ENCODE data around the gene GIMAP2.
"Not testable (repeated sequence)": the region's sequence is repeated elsewhere in the genome, so short reads cannot be mapped to it uniquely, and the experiment has no call there.

GIMAP2 gene

DNA sequence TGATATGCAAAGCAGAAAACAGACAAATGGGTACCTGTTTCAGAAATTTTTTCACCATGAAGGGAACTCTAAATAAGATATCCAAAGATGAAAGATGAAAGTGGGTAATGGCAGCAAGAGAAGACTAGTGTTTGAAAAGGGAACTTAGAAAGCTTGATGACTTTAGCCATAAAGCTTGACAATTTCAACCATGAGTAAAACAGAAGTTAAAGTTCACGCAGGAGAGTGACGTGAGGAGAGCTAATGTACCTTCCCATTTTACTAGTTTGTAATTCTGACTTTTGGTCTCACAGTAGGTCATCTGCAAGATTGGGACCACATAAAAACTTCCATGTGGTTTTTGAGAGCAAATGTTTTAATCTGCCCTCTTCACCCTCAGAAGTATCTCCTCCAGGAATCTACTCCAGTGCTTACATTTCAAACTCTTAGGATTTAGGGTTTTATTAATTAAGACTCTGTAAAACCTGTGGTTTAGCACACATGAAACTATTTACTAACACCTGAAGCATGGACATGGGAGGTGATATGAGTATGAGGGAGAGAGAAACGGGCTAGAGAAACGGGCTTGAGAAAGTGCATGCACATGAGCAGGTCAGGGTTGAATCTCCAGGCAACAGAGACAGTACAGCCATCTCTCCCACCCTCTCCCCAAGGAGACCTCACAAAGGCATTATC, 24.4 kb upstream of the GIMAP2 start:
- H3K27me3 ChIP-seq (ENCODE audit: insufficient read depth, low read length): peaks cover 3% of the 10 kb centered on the region; the same call in 1 of the 2 replicates
- no peak overlapping the region for H3K4me2 ChIP-seq (ENCODE audit: low read length)
- H3K79me2 ChIP-seq (ENCODE audit: insufficient read depth, low read length): no peaks in the 10 kb centered on the region
- 0 out of 2 replicates have a peak, but pooled peaks cover 3% of the 10 kb centered on the region for H3K9me3 ChIP-seq (ENCODE audit: low read length)
- H4K20me1 ChIP-seq (ENCODE audit: insufficient read depth, low read length): no peaks in the 10 kb centered on the region
- H3K9me2 ChIP-seq (ENCODE audit: low read depth, low read length): no peaks in the 10 kb centered on the region
- no peaks in the 10 kb centered on the region for H3K4me1 ChIP-seq (ENCODE audit: insufficient read depth, low read length, severe bottlenecking)
- no peak overlapping the region for H3K4me3 ChIP-seq (ENCODE audit: low read depth, low read length, poor library complexity, severe bottlenecking)
- H3K9ac ChIP-seq (ENCODE audit: low read length): no peak overlapping the region
- no peak overlapping the region for H3K27ac ChIP-seq (ENCODE audit: low read depth, low read length, poor library complexity, severe bottlenecking)
- no peaks in the 10 kb centered on the region for H3F3A ChIP-seq (ENCODE audit: insufficient read depth, low read length)
- H3K36me3 ChIP-seq (ENCODE audit: insufficient read depth, low read length): no peaks in the 10 kb centered on the region
- H2AFZ ChIP-seq (ENCODE audit: low read length): no peak overlapping the region
- no peak for TF ChIP-seq EZH2 (IDR thresholded peaks at IDR 0.05; ENCODE audit: borderline replicate concordance, low read length)
- TF ChIP-seq, protein P1, sequence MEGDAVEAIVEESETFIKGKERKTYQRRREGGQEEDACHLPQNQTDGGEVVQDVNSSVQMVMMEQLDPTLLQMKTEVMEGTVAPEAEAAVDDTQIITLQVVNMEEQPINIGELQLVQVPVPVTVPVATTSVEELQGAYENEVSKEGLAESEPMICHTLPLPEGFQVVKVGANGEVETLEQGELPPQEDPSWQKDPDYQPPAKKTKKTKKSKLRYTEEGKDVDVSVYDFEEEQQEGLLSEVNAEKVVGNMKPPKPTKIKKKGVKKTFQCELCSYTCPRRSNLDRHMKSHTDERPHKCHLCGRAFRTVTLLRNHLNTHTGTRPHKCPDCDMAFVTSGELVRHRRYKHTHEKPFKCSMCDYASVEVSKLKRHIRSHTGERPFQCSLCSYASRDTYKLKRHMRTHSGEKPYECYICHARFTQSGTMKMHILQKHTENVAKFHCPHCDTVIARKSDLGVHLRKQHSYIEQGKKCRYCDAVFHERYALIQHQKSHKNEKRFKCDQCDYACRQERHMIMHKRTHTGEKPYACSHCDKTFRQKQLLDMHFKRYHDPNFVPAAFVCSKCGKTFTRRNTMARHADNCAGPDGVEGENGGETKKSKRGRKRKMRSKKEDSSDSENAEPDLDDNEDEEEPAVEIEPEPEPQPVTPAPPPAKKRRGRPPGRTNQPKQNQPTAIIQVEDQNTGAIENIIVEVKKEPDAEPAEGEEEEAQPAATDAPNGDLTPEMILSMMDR (IDR thresholded peaks at IDR 0.05; ENCODE audit: low read length): no peak

GRCh38 chr7:150662821-150663220, 22.7 kb upstream of the GIMAP2 start:
- H3K4me3 ChIP-seq (ENCODE audit: low read depth, low read length, poor library complexity, severe bottlenecking); H3K36me3 ChIP-seq (ENCODE audit: insufficient read depth, low read length); H2AFZ ChIP-seq (ENCODE audit: low read length); H3F3A ChIP-seq (ENCODE audit: insufficient read depth, low read length); H3K9me2 ChIP-seq (ENCODE audit: low read depth, low read length); H3K9ac ChIP-seq (ENCODE audit: low read length); H3K27me3 ChIP-seq (ENCODE audit: insufficient read depth, low read length); H3K79me2 ChIP-seq (ENCODE audit: insufficient read depth, low read length); H3K9me3 ChIP-seq (ENCODE audit: low read length); H4K20me1 ChIP-seq (ENCODE audit: insufficient read depth, low read length); H3K4me2 ChIP-seq (ENCODE audit: low read length); H3K4me1 ChIP-seq (ENCODE audit: insufficient read depth, low read length, severe bottlenecking); H3K27ac ChIP-seq (ENCODE audit: low read depth, low read length, poor library complexity, severe bottlenecking): not testable (repeated sequence)

DNA sequence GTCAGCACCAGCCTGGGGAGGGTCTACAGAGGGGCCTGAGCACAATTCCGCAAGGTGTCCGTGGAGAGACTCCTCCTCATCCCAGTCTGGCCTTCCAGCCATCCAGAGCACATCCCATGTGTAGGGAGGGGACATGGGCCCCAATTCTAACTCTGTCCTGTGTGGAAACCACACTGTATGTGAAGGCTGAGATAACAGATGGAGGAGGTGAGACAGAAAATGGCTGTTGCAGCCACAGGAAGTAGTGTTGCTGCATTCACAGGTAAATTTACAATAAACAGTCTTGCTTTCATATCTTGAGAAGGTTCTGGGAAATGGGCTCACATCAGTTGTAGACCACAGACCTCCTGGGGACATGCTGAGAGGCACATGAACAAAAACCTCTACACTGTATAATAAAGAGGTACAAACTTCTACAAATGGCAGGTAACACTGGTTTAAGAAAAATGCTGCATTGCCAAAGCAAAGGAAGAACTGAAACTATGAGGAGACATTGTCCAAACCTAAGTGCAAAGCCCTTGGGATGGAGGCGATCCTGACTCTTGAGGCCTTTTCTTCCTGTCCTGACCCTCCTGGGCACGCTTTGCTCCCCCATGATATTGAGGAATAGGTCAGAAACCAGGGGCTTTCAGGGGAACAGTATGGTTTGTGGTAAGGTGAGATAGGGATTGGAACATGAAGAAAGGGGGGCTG, 21.6 kb upstream of the GIMAP2 start:
- no peaks in the 10 kb centered on the region for H4K20me1 ChIP-seq (ENCODE audit: insufficient read depth, low read length)
- no peaks in the 10 kb centered on the region for H3K36me3 ChIP-seq (ENCODE audit: insufficient read depth, low read length)
- no peak overlapping the region for H3K4me3 ChIP-seq (ENCODE audit: low read depth, low read length, poor library complexity, severe bottlenecking)
- no peaks in the 10 kb centered on the region for H3F3A ChIP-seq (ENCODE audit: insufficient read depth, low read length)
- H3K27me3 ChIP-seq (ENCODE audit: insufficient read depth, low read length): no peaks in the 10 kb centered on the region
- no peak overlapping the region for H3K9ac ChIP-seq (ENCODE audit: low read length)
- H3K4me1 ChIP-seq (ENCODE audit: insufficient read depth, low read length, severe bottlenecking): no peaks in the 10 kb centered on the region
- no peaks in the 10 kb centered on the region for H3K79me2 ChIP-seq (ENCODE audit: insufficient read depth, low read length)
- no peaks in the 10 kb centered on the region for H3K9me2 ChIP-seq (ENCODE audit: low read depth, low read length)
- TF ChIP-seq, protein P1 (IDR thresholded peaks at IDR 0.05; ENCODE audit: low read length): no peak
- no peak for TF ChIP-seq EZH2 (IDR thresholded peaks at IDR 0.05; ENCODE audit: borderline replicate concordance, low read length)
- H3K4me2 ChIP-seq (ENCODE audit: low read length): no peak overlapping the region
- 0 out of 2 replicates have a peak, but pooled peaks cover 2% of the 10 kb centered on the region for H3K9me3 ChIP-seq (ENCODE audit: low read length)
- no peak overlapping the region for H3K27ac ChIP-seq (ENCODE audit: low read depth, low read length, poor library complexity, severe bottlenecking)
- no peak overlapping the region for H2AFZ ChIP-seq (ENCODE audit: low read length)

All from OCI-LY1 (cell line).